H1 (cell line): ENCODE data around the gene SPIRE1. TPM values are rescaled to one million over a fixed set of nuclear protein-coding genes. Genes with fewer than 3 reads are reported as not detected.

Experiments
- POLR2A ChIP-seq, 2 experiments: IDR thresholded peaks; 1 replicate in 1 of 2; 2 replicates in 1 of 2; pipeline ENCODE4 v1.6.1; 2011; ENCODE audit warnings: low read depth in 2 of 2, low read length in 2 of 2, mild to moderate bottlenecking in 2 of 2; ENCODE audit errors: control extremely low read depth in 1 of 2
- TEAD4 ChIP-seq: IDR thresholded peaks from 2 replicates; pipeline ENCODE4 v1.6.1; 2012; ENCODE audit warnings: low read depth, low read length, inconsistent platforms, mixed read lengths
- polyA plus RNA-seq, 7 experiments: library from polyadenylated mRNA; depleted of rRNA in 3 of 7; stranded (reverse) in 5 of 7; unstranded in 2 of 7; fragments of >200 nt in 5 of 7; fragments of 200-250 nt in 2 of 7; gene quantifications; 1 replicate in 5 of 7; 2 replicates in 1 of 7; 4 replicates in 1 of 7; pipeline versions ENCODE4 v1.2.1 to v1.2.3, GENCODE V29; 2011 to 2013; ENCODE audit warnings: missing spikeins in 2 of 7, mixed read lengths in 2 of 7
- total RNA-seq: library from RNA; stranded (reverse); fragmentation: NEBNext Ultra II Directional; extraction: Animal tissue kit (Norgen Biotek cat#: 25700); gene quantifications from 2 replicates; pipeline ENCODE4 v1.2.1, GENCODE V29; 2021
- TF ChIP-seq, protein P1 (sequence below): IDR thresholded peaks from 2 replicates; pipeline ENCODE4 v1.6.1; 2012; ENCODE audit warnings: low read length, inconsistent platforms

The SPIRE1 gene
- total and polyA plus RNA-seq, 2 of the 8 experiments (the other 6 are each of a cell fraction or from before 2014, with no cell fraction given), result 6.0 to 21.5 TPM

DNA sequence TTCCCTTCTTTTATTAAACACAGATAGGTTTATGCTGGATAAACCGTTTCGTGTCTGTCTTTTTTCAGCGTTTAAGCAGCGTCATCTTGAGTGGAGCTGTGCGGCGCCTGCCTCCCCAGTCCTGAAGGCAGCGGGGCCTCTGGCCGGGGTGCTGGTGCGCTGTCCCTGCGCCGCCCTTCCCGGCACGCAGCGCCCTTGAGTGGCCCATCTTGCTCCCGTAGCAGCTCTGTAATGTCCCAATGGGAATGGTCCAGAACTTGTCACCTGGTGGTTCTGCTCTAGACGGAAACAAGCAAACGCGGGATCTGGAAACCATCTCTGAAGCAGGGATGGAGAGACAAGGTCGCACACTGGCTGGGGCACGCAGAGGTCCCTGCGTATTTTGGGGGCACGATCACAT lies 225.7 kb downstream of the SPIRE1 start (continued):
- TF ChIP-seq POLR2A (IDR thresholded peaks at IDR 0.05; ENCODE audit: control extremely low read depth in 1 of 2, low read depth in 2 of 2, low read length in 2 of 2) (no peak), TEAD4 (no peak)
- TF ChIP-seq, protein P1, sequence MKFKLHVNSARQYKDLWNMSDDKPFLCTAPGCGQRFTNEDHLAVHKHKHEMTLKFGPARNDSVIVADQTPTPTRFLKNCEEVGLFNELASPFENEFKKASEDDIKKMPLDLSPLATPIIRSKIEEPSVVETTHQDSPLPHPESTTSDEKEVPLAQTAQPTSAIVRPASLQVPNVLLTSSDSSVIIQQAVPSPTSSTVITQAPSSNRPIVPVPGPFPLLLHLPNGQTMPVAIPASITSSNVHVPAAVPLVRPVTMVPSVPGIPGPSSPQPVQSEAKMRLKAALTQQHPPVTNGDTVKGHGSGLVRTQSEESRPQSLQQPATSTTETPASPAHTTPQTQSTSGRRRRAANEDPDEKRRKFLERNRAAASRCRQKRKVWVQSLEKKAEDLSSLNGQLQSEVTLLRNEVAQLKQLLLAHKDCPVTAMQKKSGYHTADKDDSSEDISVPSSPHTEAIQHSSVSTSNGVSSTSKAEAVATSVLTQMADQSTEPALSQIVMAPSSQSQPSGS, result no peak
